ENCODE data around the gene VPS39. TPM values are rescaled to one million over a fixed set of nuclear protein-coding genes. Genes with fewer than 3 reads are reported as not detected.

The VPS39 gene
- total and polyA plus RNA-seq, 9 of the 15 experiments (the other 6 are each of a cell fraction or from before 2014, with no cell fraction given): 3.2 to 37.3 (median 21.8) TPM

DNA sequence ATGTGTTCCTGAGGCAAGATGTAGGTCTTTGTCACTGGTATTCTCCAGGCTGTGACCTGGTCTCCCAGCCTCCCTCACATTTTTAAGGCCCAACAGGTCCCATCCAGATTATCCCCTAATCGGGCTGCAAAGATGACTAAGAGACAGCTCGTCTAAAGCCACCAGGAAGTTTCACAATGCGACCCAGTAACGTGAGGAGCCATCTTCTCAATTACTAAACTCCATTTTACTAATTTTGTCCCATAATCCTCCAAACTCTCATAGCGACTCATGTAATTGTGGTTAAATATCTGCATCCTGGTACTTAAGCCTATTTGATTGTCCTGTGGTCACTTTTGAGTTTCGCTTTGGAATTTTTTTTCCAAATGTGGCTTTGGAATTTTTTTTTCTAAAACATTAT lies 43.0 kb downstream of the VPS39 start:
- ChIA-PET POLR2A (interaction anchor here (1.0 to 1.6 kb wide), 2 partner anchors 9 to 11 kb away, joined by 5 to 7 read pairs; partner anchors contain the start of gene PLA2G4F), CTCF (ENCODE audit: low intra/inter-chr PET ratio) (no interaction called here)
- H3K4me3 ChIP-seq: no peak overlapping the region
- no peak overlapping the region for H3K27ac ChIP-seq (ENCODE audit: extremely low read depth, low read depth, low read length)
- no peaks in the 10 kb centered on the region for H3K27me3 ChIP-seq (ENCODE audit: control insufficient read depth in 2 of 2, insufficient read depth in 2 of 2, low read length in 2 of 2)
- no peaks in the 10 kb centered on the region for H3K9me3 ChIP-seq (replicated peaks; ENCODE audit: control insufficient read depth, insufficient read depth, low read depth, low read length)
- FAIRE-seq: no peak
- no peak overlapping the region for H3K4me2 ChIP-seq (ENCODE audit: insufficient read depth, low read length)
- in situ Hi-C loops (cut with MboI): no loop called here
- BruUV-seq (replicated peaks): no TSS peak
- intact Hi-C loops (cut with micrococcal nuclease): no loop called here
- no peaks in the 10 kb centered on the region for H3K9me1 ChIP-seq (ENCODE audit: control insufficient read depth, insufficient read depth, low read length)
- no peaks in the 10 kb centered on the region for H4K20me1 ChIP-seq (replicated peaks; ENCODE audit: control insufficient read depth, insufficient read depth, low read length)
- no peaks in the 10 kb centered on the region for H3K4me1 ChIP-seq (replicated peaks in 1 of 2; ENCODE audit: control insufficient read depth in 2 of 2, insufficient read depth in 2 of 2, low read length in 2 of 2)
- H2AFZ ChIP-seq (ENCODE audit: low read depth, low read length): no peak overlapping the region
- 85% methylated on average over 6 of the region's 6 CpGs for WGBS (ENCODE audit: insufficient coverage, low coverage, missing lambda C conversion rate)
- no peaks in the 10 kb centered on the region for H3K79me2 ChIP-seq (ENCODE audit: control insufficient read depth, insufficient read depth, low read length)
- no peak for ATAC-seq
- H3K36me3 ChIP-seq (ENCODE audit: control insufficient read depth, insufficient read depth, low read length): peaks cover 84% of the 10 kb centered on the region
- peak overlapping the region in 1 of 2 experiments; percentile 29; a peak in 1 of 4 replicates for H3K9ac ChIP-seq (ENCODE audit: insufficient read depth in 1 of 2, low read depth in 2 of 2, low read length in 2 of 2)
- DNase-seq (ENCODE audit: extremely low read depth in 1 of 4, low spot score in 3 of 4): no peak
- TF ChIP-seq SNIP1 (IDR thresholded peaks at IDR 0.05; ENCODE audit: low read depth) (no peak), HLTF (IDR thresholded peaks at IDR 0.05) (no peak), SMARCB1 (IDR thresholded peaks at IDR 0.05; ENCODE audit: insufficient read length, low read depth) (no peak), POLR2AphosphoS5 (IDR thresholded peaks at IDR 0.05; ENCODE audit: control insufficient read depth, insufficient read depth, low read depth, low read length) (no peak), RB1 (IDR thresholded peaks at IDR 0.05; ENCODE audit: low read depth) (no peak), OTX1 (CRISPR knock-in tag; IDR thresholded peaks at IDR 0.05) (no peak), ZNF41 (CRISPR knock-in tag; conservative IDR thresholded peaks at IDR 0.05) (no peak), XRCC3 (IDR thresholded peaks at IDR 0.05) (no peak), ZC3H11A (IDR thresholded peaks at IDR 0.05; ENCODE audit: low read depth, low read length) (no peak), MED1 (CRISPR knock-in tag; IDR thresholded peaks at IDR 0.05; ENCODE audit: borderline replicate concordance) (no peak), ZNF444 (CRISPR knock-in tag; IDR thresholded peaks at IDR 0.05) (no peak), ZBTB17 (CRISPR knock-in tag; IDR thresholded peaks at IDR 0.05) (no peak)
- TF ChIP-seq, protein P1, sequence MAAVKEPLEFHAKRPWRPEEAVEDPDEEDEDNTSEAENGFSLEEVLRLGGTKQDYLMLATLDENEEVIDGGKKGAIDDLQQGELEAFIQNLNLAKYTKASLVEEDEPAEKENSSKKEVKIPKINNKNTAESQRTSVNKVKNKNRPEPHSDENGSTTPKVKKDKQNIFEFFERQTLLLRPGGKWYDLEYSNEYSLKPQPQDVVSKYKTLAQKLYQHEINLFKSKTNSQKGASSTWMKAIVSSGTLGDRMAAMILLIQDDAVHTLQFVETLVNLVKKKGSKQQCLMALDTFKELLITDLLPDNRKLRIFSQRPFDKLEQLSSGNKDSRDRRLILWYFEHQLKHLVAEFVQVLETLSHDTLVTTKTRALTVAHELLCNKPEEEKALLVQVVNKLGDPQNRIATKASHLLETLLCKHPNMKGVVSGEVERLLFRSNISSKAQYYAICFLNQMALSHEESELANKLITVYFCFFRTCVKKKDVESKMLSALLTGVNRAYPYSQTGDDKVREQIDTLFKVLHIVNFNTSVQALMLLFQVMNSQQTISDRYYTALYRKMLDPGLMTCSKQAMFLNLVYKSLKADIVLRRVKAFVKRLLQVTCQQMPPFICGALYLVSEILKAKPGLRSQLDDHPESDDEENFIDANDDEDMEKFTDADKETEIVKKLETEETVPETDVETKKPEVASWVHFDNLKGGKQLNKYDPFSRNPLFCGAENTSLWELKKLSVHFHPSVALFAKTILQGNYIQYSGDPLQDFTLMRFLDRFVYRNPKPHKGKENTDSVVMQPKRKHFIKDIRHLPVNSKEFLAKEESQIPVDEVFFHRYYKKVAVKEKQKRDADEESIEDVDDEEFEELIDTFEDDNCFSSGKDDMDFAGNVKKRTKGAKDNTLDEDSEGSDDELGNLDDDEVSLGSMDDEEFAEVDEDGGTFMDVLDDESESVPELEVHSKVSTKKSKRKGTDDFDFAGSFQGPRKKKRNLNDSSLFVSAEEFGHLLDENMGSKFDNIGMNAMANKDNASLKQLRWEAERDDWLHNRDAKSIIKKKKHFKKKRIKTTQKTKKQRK (IDR thresholded peaks at IDR 0.05; ENCODE audit: borderline replicate concordance, low read depth, low read length): no peak
- TF ChIP-seq, protein P2, sequence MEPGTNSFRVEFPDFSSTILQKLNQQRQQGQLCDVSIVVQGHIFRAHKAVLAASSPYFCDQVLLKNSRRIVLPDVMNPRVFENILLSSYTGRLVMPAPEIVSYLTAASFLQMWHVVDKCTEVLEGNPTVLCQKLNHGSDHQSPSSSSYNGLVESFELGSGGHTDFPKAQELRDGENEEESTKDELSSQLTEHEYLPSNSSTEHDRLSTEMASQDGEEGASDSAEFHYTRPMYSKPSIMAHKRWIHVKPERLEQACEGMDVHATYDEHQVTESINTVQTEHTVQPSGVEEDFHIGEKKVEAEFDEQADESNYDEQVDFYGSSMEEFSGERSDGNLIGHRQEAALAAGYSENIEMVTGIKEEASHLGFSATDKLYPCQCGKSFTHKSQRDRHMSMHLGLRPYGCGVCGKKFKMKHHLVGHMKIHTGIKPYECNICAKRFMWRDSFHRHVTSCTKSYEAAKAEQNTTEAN (CRISPR knock-in tag; IDR thresholded peaks at IDR 0.05): no peak
- TF ChIP-seq, protein P3, sequence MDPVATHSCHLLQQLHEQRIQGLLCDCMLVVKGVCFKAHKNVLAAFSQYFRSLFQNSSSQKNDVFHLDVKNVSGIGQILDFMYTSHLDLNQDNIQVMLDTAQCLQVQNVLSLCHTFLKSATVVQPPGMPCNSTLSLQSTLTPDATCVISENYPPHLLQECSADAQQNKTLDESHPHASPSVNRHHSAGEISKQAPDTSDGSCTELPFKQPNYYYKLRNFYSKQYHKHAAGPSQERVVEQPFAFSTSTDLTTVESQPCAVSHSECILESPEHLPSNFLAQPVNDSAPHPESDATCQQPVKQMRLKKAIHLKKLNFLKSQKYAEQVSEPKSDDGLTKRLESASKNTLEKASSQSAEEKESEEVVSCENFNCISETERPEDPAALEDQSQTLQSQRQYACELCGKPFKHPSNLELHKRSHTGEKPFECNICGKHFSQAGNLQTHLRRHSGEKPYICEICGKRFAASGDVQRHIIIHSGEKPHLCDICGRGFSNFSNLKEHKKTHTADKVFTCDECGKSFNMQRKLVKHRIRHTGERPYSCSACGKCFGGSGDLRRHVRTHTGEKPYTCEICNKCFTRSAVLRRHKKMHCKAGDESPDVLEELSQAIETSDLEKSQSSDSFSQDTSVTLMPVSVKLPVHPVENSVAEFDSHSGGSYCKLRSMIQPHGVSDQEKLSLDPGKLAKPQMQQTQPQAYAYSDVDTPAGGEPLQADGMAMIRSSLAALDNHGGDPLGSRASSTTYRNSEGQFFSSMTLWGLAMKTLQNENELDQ (CRISPR knock-in tag; IDR thresholded peaks at IDR 0.05; ENCODE audit: borderline replicate concordance): no peak
- TF ChIP-seq, protein P4, sequence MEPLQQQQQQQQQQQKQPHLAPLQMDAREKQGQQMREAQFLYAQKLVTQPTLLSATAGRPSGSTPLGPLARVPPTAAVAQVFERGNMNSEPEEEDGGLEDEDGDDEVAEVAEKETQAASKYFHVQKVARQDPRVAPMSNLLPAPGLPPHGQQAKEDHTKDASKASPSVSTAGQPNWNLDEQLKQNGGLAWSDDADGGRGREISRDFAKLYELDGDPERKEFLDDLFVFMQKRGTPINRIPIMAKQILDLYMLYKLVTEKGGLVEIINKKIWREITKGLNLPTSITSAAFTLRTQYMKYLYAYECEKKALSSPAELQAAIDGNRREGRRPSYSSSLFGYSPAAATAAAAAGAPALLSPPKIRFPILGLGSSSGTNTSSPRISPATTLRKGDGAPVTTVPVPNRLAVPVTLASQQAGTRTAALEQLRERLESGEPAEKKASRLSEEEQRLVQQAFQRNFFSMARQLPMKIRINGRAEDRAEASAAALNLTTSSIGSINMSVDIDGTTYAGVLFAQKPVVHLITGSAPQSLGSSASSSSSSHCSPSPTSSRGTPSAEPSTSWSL (CRISPR knock-in tag; IDR thresholded peaks at IDR 0.05; ENCODE audit: borderline replicate concordance): no peak

Measured in K562 (cell line).